Memory B cell (primary cell): ENCODE results near the gene PTPRU.

Experiments
- ATAC-seq: fragments of 150-1000 bp; cut with Tn5 transposase; 2 replicates; pipeline ENCODE4 v1.10.0; 2021; ENCODE audit warnings: low read depth, mild to moderate bottlenecking, moderate library complexity
- DNase-seq, 2 donors: peaks; one replicate each; pipeline ENCODE4 v3.0.0; 2022; ENCODE audit warnings: low spot score in 2 of 2
- H3K27ac Mint-ChIP-seq: one replicate; pipeline ENCODE4 v1.8.0; 2022; ENCODE audit warnings: mild to moderate bottlenecking, moderate library complexity, mixed read lengths
- H3K27me3 Mint-ChIP-seq: one replicate; pipeline ENCODE4 v1.8.0; 2022; ENCODE audit warnings: mixed read lengths
- H3K36me3 Mint-ChIP-seq: one replicate; pipeline ENCODE4 v1.8.0; 2022; ENCODE audit warnings: mild to moderate bottlenecking, mixed read lengths
- H3K4me1 Mint-ChIP-seq: one replicate; pipeline ENCODE4 v1.8.0; 2022; ENCODE audit warnings: mixed read lengths
- H3K4me3 Mint-ChIP-seq: one replicate; pipeline ENCODE4 v1.8.0; 2022; ENCODE audit warnings: mild to moderate bottlenecking, moderate library complexity, mixed read lengths
- H3K9me3 Mint-ChIP-seq: one replicate; pipeline ENCODE4 v1.8.0; 2022; ENCODE audit warnings: mixed read lengths

Gene PTPRU

GRCh38 chr1:29333008-29333407, 96.7 kb downstream of the PTPRU start:
- no peak for ATAC-seq
- H3K27ac Mint-ChIP-seq: no peak overlapping the region
- no peaks in the 10 kb centered on the region for H3K9me3 Mint-ChIP-seq
- H3K4me3 Mint-ChIP-seq: no peak overlapping the region
- H3K36me3 Mint-ChIP-seq: no peaks in the 10 kb centered on the region
- no peaks in the 10 kb centered on the region for H3K4me1 Mint-ChIP-seq
- DNase-seq: no peak
- peaks cover 6% of the 10 kb centered on the region for H3K27me3 Mint-ChIP-seq

DNA sequence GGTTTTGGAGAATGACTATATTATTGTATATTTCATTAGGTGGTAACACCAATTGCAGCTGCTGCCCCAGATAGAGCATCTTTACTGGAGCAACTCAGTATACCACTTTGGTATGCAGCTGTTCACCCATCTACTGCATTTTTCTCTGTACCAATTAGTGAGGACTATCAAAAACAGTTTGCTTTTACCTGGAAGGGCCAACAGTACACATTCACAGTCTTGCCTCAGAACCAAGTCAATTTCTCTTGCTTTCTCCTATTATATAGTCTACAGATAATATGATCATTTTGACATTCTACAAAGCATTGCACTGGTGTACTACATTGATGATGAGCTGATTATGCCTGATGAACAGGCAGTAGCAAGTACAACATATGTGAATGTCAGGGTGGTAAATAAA, 99.3 kb downstream of the PTPRU start:
- peaks cover 4% of the 10 kb centered on the region for H3K27me3 Mint-ChIP-seq
- H3K36me3 Mint-ChIP-seq: no peaks in the 10 kb centered on the region
- ATAC-seq (no peak), DNase-seq (no peak)
- no peaks in the 10 kb centered on the region for H3K4me1 Mint-ChIP-seq
- no peak overlapping the region for H3K4me3 Mint-ChIP-seq
- H3K9me3 Mint-ChIP-seq: no peaks in the 10 kb centered on the region
- no peak overlapping the region for H3K27ac Mint-ChIP-seq

GRCh38 chr1:29338908-29339575, 102.7 kb downstream of the PTPRU start:
- Mint-ChIP-seq H3K27ac (no peak overlapping the region), H3K4me3 (no peak overlapping the region), H3K36me3 (no peaks in the 10 kb centered on the region), H3K9me3 (peaks cover 2% of the 10 kb centered on the region), H3K27me3 (peaks cover 20% of the 10 kb centered on the region), H3K4me1 (no peaks in the 10 kb centered on the region)
- DNase-seq: no peak
- no peak for ATAC-seq

GRCh38 chr1:29341936-29342335, 105.6 kb downstream of the PTPRU start:
- Mint-ChIP-seq H3K27me3 (peaks cover 27% of the 10 kb centered on the region), H3K4me3 (no peak overlapping the region), H3K9me3 (peaks cover 2% of the 10 kb centered on the region), H3K4me1 (no peaks in the 10 kb centered on the region), H3K27ac (no peak overlapping the region), H3K36me3 (no peaks in the 10 kb centered on the region)
- ATAC-seq (no peak), DNase-seq (no peak)

- Mint-ChIP-seq H3K27ac (no peak overlapping the region), H3K36me3 (no peaks in the 10 kb centered on the region), H3K27me3 (peaks cover 27% of the 10 kb centered on the region), H3K4me3 (no peak overlapping the region), H3K4me1 (no peaks in the 10 kb centered on the region), H3K9me3 (peaks cover 2% of the 10 kb centered on the region)
- ATAC-seq (no peak), DNase-seq (no peak)
Observed at GRCh38 chr1:29342351-29342750, 106.0 kb downstream of the PTPRU start.

- no peak overlapping the region for H3K4me3 Mint-ChIP-seq
- H3K27ac Mint-ChIP-seq: no peak overlapping the region
- peaks cover 2% of the 10 kb centered on the region for H3K9me3 Mint-ChIP-seq
- H3K36me3 Mint-ChIP-seq: no peaks in the 10 kb centered on the region
- H3K27me3 Mint-ChIP-seq: peaks cover 27% of the 10 kb centered on the region
- ATAC-seq (no peak), DNase-seq (no peak)
- H3K4me1 Mint-ChIP-seq: no peaks in the 10 kb centered on the region
Observed at GRCh38 chr1:29342983-29343382, 106.7 kb downstream of the PTPRU start.

GRCh38 chr1:29343476-29343875, 107.2 kb downstream of the PTPRU start:
- Mint-ChIP-seq H3K27me3 (peaks cover 27% of the 10 kb centered on the region), H3K27ac (no peak overlapping the region), H3K9me3 (peaks cover 2% of the 10 kb centered on the region), H3K4me3 (no peak overlapping the region), H3K36me3 (no peaks in the 10 kb centered on the region), H3K4me1 (no peaks in the 10 kb centered on the region)
- DNase-seq (no peak), ATAC-seq (no peak)

DNA sequence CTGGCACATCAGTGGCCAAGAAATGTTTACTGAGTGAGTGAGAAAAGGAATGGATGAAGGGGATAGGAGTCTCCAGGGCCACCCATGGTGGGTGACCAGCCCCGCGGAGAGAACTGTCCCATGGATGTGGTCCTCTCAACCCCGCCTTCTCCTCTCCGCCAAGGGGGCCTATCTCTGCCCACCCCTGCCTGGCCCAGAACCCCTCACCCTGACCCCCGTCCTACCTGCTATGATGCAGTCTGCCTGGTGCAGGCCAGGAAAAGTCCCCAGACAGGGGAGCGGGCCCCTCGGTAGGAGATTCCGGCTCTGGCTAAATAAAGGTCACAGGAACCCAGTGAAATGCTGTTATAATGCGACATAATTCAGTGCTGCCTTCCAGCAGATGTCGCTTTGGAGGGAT, 107.6 kb downstream of the PTPRU start:
- Mint-ChIP-seq H3K9me3 (peaks cover 2% of the 10 kb centered on the region), H3K27me3 (peaks cover 27% of the 10 kb centered on the region), H3K4me1 (no peaks in the 10 kb centered on the region), H3K27ac (no peak overlapping the region), H3K36me3 (no peaks in the 10 kb centered on the region), H3K4me3 (no peak overlapping the region)
- ATAC-seq (no peak), DNase-seq (no peak)

GRCh38 chr1:29344336-29344735, 108.0 kb downstream of the PTPRU start:
- DNase-seq (no peak), ATAC-seq (no peak)
- H3K4me1 Mint-ChIP-seq: no peaks in the 10 kb centered on the region
- no peak overlapping the region for H3K4me3 Mint-ChIP-seq
- peaks cover 27% of the 10 kb centered on the region for H3K27me3 Mint-ChIP-seq
- no peak overlapping the region for H3K27ac Mint-ChIP-seq
- H3K36me3 Mint-ChIP-seq: no peaks in the 10 kb centered on the region
- peaks cover 2% of the 10 kb centered on the region for H3K9me3 Mint-ChIP-seq

DNA sequence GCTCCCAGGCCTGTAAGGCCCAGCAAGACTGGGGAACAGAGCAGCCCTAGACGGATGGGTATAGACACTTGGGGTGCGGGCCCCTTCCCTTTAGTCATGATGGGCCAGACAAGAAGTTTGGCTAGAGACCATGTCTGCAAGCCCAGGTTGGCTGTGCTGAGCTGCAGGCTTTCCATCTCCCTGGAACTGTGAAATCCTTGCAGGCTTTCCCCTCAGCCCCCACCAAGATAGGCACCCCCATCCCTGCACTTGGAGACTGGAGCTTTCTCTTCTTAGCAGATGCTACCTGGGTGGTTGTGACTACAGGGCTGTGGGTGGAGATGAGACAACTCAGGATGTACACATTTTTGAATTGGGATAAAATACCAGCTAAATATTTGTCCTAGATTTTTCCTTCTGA, 110.3 kb downstream of the PTPRU start:
- Mint-ChIP-seq H3K4me3 (no peak overlapping the region), H3K9me3 (no peaks in the 10 kb centered on the region), H3K27me3 (peaks cover 30% of the 10 kb centered on the region), H3K27ac (no peak overlapping the region), H3K36me3 (no peaks in the 10 kb centered on the region), H3K4me1 (no peaks in the 10 kb centered on the region)
- no peak for DNase-seq
- no peak for ATAC-seq

- H3K4me3 Mint-ChIP-seq: no peak overlapping the region
- H3K4me1 Mint-ChIP-seq: no peaks in the 10 kb centered on the region
- no peak overlapping the region for H3K27ac Mint-ChIP-seq
- peaks cover 21% of the 10 kb centered on the region for H3K27me3 Mint-ChIP-seq
- H3K36me3 Mint-ChIP-seq: no peaks in the 10 kb centered on the region
- H3K9me3 Mint-ChIP-seq: no peaks in the 10 kb centered on the region
- ATAC-seq: no peak
- DNase-seq: no peak
Observed at GRCh38 chr1:29349871-29350491, 113.7 kb downstream of the PTPRU start.

- no peak overlapping the region for H3K27ac Mint-ChIP-seq
- ATAC-seq: no peak
- no peaks in the 10 kb centered on the region for H3K4me1 Mint-ChIP-seq
- no peak for DNase-seq
- H3K36me3 Mint-ChIP-seq: no peaks in the 10 kb centered on the region
- no peaks in the 10 kb centered on the region for H3K9me3 Mint-ChIP-seq
- peaks cover 15% of the 10 kb centered on the region for H3K27me3 Mint-ChIP-seq
- H3K4me3 Mint-ChIP-seq: no peak overlapping the region
Observed at GRCh38 chr1:29352719-29353420, 116.5 kb downstream of the PTPRU start.

DNA sequence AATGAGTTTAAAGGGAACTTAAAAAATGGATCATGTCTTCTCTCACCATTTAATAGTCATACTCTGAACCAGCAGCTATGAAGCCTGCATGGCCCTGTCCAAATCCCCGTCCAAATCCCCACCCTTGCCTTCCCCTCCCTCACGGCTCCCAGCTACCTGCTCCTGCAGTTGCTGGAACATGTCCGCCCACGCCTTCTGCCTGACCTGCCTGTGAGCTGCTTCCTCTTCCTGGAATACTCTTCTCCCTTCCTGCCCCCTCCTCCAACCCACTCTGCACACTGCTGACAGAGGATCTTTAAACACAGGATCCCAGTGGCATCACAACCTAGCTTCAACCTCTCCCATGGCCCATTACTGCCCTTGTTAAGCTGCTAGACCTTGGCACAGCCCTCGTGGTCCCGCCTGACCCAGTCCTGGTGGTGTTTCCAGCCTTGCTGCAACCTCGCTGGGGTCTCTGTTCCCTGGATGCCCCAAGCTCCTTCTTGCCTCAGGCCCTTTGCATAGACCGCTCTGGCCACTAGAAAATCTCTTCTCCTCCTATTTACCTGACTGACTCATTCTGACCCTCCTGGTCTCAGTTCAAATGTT, 118.3 kb downstream of the PTPRU start:
- Mint-ChIP-seq H3K9me3 (no peaks in the 10 kb centered on the region), H3K27ac (no peak overlapping the region), H3K4me1 (no peaks in the 10 kb centered on the region), H3K27me3 (peaks cover 15% of the 10 kb centered on the region), H3K4me3 (no peak overlapping the region), H3K36me3 (no peaks in the 10 kb centered on the region)
- no peak for DNase-seq
- no peak for ATAC-seq

- H3K9me3 Mint-ChIP-seq: no peaks in the 10 kb centered on the region
- H3K27ac Mint-ChIP-seq: no peak overlapping the region
- no peak overlapping the region for H3K4me3 Mint-ChIP-seq
- H3K36me3 Mint-ChIP-seq: no peaks in the 10 kb centered on the region
- no peaks in the 10 kb centered on the region for H3K4me1 Mint-ChIP-seq
- peaks cover 17% of the 10 kb centered on the region for H3K27me3 Mint-ChIP-seq
- ATAC-seq (no peak), DNase-seq (no peak)
Observed at GRCh38 chr1:29355375-29355774, 119.1 kb downstream of the PTPRU start.
